Body of pancreas (tissue), 4 donors: ENCODE data around the gene ZNF578. TPM values are rescaled to one million over a fixed set of nuclear protein-coding genes. Genes with fewer than 3 reads are reported as not detected.
"Not testable (repeated sequence)": the region's sequence is repeated elsewhere in the genome, so short reads cannot be mapped to it uniquely, and the experiment has no call there.

ENCODE experiments used
- ATAC-seq: fragments of 150-250 bp; one replicate; pipeline ENCODE4 v1.9.1; 2016
- DNase-seq, 4 donors: peaks; one replicate each; pipeline ENCODE4 v3.0.0-alpha.2; 2019
- H3K27ac ChIP-seq, 4 donors: fragments of 200-600 bp; sonication (generic); 1 replicate in 3 of 4; 2 replicates in 1 of 4; pipeline versions ENCODE4 v1.5.1 to v1.6.1; 2016 to 2019; ENCODE audit warnings: mild to moderate bottlenecking in 1 of 4, mixed read lengths in 1 of 4, moderate library complexity in 1 of 4
- H3K27me3 ChIP-seq, 2 donors: fragments of 200-600 bp; sonication (generic); one replicate each; pipeline ENCODE4 v1.6.0; 2016; ENCODE audit warnings: mild to moderate bottlenecking in 1 of 2
- H3K36me3 ChIP-seq, 2 donors: fragments of 200-600 bp; sonication (generic); replicated peaks in 1 of 2; 2 replicates each; pipeline ENCODE4 v1.5.1; 2016; ENCODE audit warnings: low read depth in 2 of 2; ENCODE audit not compliant: insufficient read depth in 1 of 2
- H3K4me1 ChIP-seq: fragments of 200-600 bp; sonication (generic); one replicate; pipeline ENCODE4 v1.6.0; 2016
- H3K4me3 ChIP-seq, 2 donors: fragments of 200-600 bp; sonication (generic); 1 replicate in 1 of 2; 2 replicates in 1 of 2; pipeline ENCODE4 v1.5.1; 2016 to 2019
- H3K9me3 ChIP-seq, 3 donors: fragments of 200-600 bp; sonication (generic); 1 replicate in 2 of 3; 2 replicates in 1 of 3; pipeline ENCODE4 v1.5.1; 2016
- POLR2A ChIP-seq, 3 donors: fragments of 450-650 bp; IDR thresholded peaks; one replicate each; pipeline ENCODE4 v1.6.1; 2016; ENCODE audit warnings: antibody characterized with exemption in 3 of 3, mild to moderate bottlenecking in 2 of 3
- WGBS, 2 donors: methylation state at CpG; one replicate each; pipeline ENCODE4 v1.1.5; 2017; 5-methylcytosine and 5-hydroxymethylcytosine counted together
- intact Hi-C: fragments of 100-400 bp; cut with DNase I; formaldehyde crosslinking; loops from one replicate; pipeline ENCODE4 v1.15.1; 2023
- total RNA-seq, 2 donors: library from RNA; depleted of rRNA; stranded (reverse); fragments of >200 nt; gene quantifications; one replicate each; pipeline ENCODE4 v1.1.0, GENCODE V29; 2016
- TF ChIP-seq, protein P1 (sequence below), 7 experiments: fragments of 450-650 bp in 4 of 7; fragments of 200-600 bp in 3 of 7; sonication (generic) in 3 of 7; IDR thresholded peaks; one replicate each; pipeline ENCODE4 v1.5.1; 2016 to 2019; ENCODE audit warnings: antibody characterized with exemption in 7 of 7

Gene ZNF578
- total RNA-seq, 2 donors from 2014 or later: 3.4 TPM; not detected in 1

DNA sequence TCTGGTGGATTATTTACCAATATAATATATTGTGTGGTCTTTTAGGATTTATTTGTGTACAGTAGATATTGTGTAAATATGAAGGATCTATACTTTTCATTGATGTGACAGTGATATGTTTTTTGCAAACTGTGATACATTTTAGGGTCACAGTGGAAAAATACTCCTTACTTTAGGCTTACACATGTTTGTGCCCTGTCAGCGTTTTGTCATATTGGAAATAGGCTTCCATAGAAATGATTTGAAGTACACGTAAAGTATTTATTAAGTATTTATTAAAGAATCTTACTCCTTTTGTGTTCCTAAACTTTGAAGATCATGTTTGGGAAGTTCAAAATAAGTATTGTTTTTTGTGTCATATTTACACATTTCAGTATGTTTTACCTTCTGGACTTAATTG lies 79.1 kb downstream of the ZNF578 start:
- 95 to 97% methylated on average over 2 of the region's 2 CpGs for WGBS, 2 donors
- Histone ChIP-seq H3K36me3 (peaks cover 0 to 2% of the 10 kb centered on the region in 2 donors), H3K27me3 (no peaks in the 10 kb centered on the region), H3K27ac (no peak overlapping the region), H3K4me3 (no peak overlapping the region), H3K9me3 (no peaks in the 10 kb centered on the region), H3K4me1 (peaks cover 16% of the 10 kb centered on the region)
- intact Hi-C loops: no loop called here
- ATAC-seq (no peak), DNase-seq (no peak)
- TF ChIP-seq, protein P1, sequence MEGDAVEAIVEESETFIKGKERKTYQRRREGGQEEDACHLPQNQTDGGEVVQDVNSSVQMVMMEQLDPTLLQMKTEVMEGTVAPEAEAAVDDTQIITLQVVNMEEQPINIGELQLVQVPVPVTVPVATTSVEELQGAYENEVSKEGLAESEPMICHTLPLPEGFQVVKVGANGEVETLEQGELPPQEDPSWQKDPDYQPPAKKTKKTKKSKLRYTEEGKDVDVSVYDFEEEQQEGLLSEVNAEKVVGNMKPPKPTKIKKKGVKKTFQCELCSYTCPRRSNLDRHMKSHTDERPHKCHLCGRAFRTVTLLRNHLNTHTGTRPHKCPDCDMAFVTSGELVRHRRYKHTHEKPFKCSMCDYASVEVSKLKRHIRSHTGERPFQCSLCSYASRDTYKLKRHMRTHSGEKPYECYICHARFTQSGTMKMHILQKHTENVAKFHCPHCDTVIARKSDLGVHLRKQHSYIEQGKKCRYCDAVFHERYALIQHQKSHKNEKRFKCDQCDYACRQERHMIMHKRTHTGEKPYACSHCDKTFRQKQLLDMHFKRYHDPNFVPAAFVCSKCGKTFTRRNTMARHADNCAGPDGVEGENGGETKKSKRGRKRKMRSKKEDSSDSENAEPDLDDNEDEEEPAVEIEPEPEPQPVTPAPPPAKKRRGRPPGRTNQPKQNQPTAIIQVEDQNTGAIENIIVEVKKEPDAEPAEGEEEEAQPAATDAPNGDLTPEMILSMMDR (IDR thresholded peaks at IDR 0.05): no peak
- no peak for TF ChIP-seq POLR2A (IDR thresholded peaks at IDR 0.05)

DNA sequence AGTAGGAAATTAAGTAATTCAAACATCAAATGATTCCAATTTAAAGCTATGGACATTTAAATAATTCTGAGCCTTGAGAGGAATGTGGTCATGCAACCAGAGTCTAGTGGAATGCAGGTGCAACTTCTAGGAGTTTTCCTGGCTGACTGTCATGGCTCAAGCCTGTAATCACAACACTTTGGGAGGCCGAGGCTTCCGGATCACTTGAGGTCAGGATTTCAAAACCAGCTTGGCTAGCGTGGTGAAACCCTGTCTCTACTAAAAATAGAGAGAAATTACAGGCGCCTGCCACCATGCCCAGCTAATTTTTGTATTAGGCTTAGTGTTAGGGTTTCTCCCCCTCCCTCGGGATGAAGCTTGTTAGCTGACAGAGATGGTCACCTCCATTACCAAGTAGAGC lies 80.5 kb downstream of the ZNF578 start:
- no peak for TF ChIP-seq POLR2A (IDR thresholded peaks at IDR 0.05)
- TF ChIP-seq, protein P1 (IDR thresholded peaks at IDR 0.05): no peak
- H3K27me3 ChIP-seq: no peaks in the 10 kb centered on the region
- DNase-seq: peak in 2 of 4 donors; percentile 24 to 38
- peaks cover 6% of the 10 kb centered on the region for H3K4me1 ChIP-seq
- peak; percentile 31 for ATAC-seq
- WGBS, 2 donors: 68 to 82% methylated on average over 4 to 5 of the region's 5 CpGs
- intact Hi-C loops: no loop called here
- H3K27ac ChIP-seq: peak overlapping the region in 2 of 4 donors; percentile 37 to 52
- peaks cover 0 to 2% of the 10 kb centered on the region in 2 donors for H3K36me3 ChIP-seq
- H3K4me3 ChIP-seq: no peak overlapping the region
- no peaks in the 10 kb centered on the region for H3K9me3 ChIP-seq

DNA sequence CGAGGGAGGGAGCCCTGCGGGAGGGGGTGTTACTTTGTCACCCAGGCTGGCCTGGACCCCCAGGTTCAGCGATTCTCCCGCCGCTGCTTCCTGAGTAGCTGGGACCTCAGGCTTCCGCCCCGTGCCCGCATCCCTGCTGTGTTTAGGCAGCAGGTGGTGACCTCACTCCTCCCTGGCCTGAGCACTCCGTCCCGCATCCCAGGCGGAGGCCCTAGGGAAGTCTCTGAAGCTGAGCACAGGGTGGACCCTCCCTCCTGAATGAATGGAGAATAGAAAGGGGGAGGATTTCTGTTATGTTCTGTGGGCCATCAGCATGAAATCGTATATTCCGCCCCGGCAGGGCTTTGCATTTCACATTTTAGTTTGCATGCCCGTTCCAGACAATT lies 82.0 kb downstream of the ZNF578 start:
- H3K27me3 ChIP-seq, ATAC-seq, H3K36me3 ChIP-seq, H3K9me3 ChIP-seq, H3K4me1 ChIP-seq, DNase-seq, H3K4me3 ChIP-seq, intact Hi-C loops: not testable (repeated sequence)
- H3K27ac ChIP-seq: peak overlapping the region in 2 of 4 donors; percentile 50 to 68
- WGBS, 2 donors: 34 to 49% methylated on average over 13 to 15 of the region's 15 CpGs

DNA sequence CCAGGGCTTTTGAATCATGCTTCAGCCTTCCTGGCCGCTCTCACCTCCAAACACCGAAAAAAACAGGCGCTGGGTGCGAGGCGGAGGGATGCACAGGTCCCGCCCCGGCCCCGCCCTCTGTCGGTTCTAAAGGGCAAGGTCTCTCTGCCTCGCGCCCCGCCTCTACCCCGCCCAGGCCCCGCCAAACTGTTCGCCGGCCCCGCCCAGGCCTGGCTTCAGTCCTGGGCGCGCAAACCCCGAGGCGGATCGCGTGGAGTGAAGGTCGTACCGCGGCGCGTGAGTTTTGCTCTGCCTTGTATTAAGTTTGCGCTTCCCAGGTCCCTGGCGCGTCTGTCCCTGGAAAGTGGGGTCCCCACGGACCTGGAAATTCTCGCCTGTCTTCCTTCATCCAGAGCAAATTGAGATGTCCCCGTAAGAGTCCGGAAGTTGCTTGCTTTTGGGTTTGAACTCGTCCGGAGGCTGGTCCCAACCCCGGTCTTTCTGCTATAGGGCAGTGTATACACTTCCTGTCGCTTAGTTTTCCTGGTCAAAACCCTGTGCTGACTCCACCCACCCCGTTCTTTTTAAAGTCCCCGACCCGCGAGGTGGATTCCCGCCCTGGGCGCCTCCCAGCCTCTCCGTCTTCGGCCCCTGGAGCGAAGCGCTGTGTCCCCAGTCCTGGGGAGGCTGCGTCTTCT lies 82.6 kb downstream of the ZNF578 start:
- peak; percentile 84 for ATAC-seq
- 21 to 39% methylated on average over 30 to 46 of the region's 50 CpGs for WGBS, 2 donors
- peak overlapping the region in 2 of 4 donors; percentile 50 to 68 for H3K27ac ChIP-seq

DNA sequence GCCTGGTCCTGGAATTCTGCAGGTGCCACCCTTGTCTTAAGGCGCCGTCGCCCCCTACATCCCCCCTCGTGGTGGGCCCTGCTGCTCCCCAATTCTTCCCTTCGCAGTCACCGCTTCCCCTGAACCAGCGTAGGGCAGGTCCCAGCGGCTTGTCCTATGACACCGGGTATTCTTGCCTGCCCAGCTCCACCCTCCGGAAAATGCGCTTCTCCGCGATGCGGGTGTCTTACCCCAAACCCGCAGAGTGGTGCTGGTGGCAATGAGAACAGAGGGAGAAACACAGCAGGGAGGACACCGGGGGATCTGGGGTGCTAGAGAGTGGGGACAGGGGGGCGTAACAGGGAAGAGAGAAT lies 83.1 kb downstream of the ZNF578 start:
- DNase-seq: peak in 1 of 4 donors; percentile 7
- Histone ChIP-seq H3K27me3 (no peaks in the 10 kb centered on the region), H3K4me1 (peaks cover 3% of the 10 kb centered on the region), H3K27ac (peak overlapping the region in 2 of 4 donors; percentile 50 to 68), H3K36me3 (peaks cover 0 to 2% of the 10 kb centered on the region in 2 donors), H3K4me3 (no peak overlapping the region), H3K9me3 (no peaks in the 10 kb centered on the region)
- no peak for ATAC-seq
- intact Hi-C loops: no loop called here
- WGBS, 2 donors: 26 to 43% methylated on average over 10 to 17 of the region's 17 CpGs
- TF ChIP-seq, protein P1 (IDR thresholded peaks at IDR 0.05): no peak
- TF ChIP-seq POLR2A (IDR thresholded peaks at IDR 0.05): no peak

More for the DNA sequence above, 82.6 kb downstream of the ZNF578 start:
- Histone ChIP-seq H3K4me1 (peaks cover 3% of the 10 kb centered on the region), H3K27me3 (no peaks in the 10 kb centered on the region), H3K36me3 (peaks cover 0 to 2% of the 10 kb centered on the region in 2 donors), H3K4me3 (no peak overlapping the region), H3K9me3 (no peaks in the 10 kb centered on the region)
- intact Hi-C loops: no loop called here
- TF ChIP-seq, protein P1 (IDR thresholded peaks at IDR 0.05): no peak
- peak in 2 of 3 donors; percentile 20 to 21 for TF ChIP-seq POLR2A (IDR thresholded peaks at IDR 0.05)
- DNase-seq: peak; percentile 61 to 77 (median 66)

DNA sequence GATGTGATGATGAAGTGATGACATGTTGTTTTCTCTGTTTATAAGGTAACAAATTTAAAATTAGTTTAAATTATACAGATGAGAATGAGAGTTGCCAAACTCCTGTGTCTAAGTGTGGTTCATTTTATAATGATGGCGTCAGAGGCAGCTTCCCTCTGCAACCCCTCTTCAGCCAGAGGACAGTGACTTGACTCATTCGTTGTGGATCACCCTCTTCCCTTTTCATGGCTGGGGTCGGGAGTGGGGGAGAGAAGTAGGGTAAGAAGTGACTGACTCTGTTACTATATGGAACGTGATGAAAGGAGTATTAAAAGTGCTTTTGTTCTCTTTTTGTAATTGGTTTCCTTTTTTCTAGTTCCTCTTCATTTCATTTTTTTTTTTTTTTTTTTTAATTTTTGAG lies 85.5 kb downstream of the ZNF578 start:
- H3K4me3 ChIP-seq, DNase-seq, intact Hi-C loops, H3K27me3 ChIP-seq, H3K4me1 ChIP-seq, H3K9me3 ChIP-seq, H3K27ac ChIP-seq, ATAC-seq, H3K36me3 ChIP-seq: not testable (repeated sequence)
- WGBS, 2 donors: 73 to 87% methylated on average over 4 of the region's 4 CpGs

DNA sequence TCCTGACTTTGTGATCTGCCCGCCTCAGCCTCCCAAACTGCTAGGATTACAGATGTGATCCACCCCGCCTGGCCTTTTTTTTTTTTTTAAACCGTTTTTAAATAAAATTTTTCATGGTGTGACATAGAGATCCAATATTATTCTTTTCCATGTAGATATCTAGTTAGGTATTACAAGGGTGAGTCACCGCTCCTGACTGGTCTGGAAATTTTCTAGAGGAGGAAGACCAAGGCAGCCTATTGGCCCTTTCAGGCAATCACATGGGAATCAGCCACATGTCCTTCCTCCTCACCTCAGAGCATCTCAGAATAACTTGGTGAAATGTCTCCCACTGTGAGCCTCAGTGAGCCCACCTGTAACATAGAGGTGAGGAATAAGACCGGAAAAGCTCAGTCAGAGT lies 87.8 kb downstream of the ZNF578 start:
- WGBS, 2 donors: 88 to 91% methylated on average over 5 of the region's 5 CpGs
- peaks cover 4 to 17% of the 10 kb centered on the region in 2 donors for H3K36me3 ChIP-seq
- DNase-seq, H3K4me3 ChIP-seq, H3K27me3 ChIP-seq, H3K27ac ChIP-seq, H3K9me3 ChIP-seq, ATAC-seq, intact Hi-C loops, H3K4me1 ChIP-seq: not testable (repeated sequence)
